K562 (cell line): ENCODE measurements around the gene GHRH. TPM values are rescaled to one million over a fixed set of nuclear protein-coding genes. Genes with fewer than 3 reads are reported as not detected.

Experiments
- ATAC-seq: fragments of 200-7000 bp; cut with Tn5 transposase; 3 replicates; pipeline ENCODE4 v1.9.1; 2020; ENCODE audit warnings: moderate library complexity
- BruUV-seq: library from RNA; stranded (reverse); fragments of 400-500 nt; replicated peaks from 2 replicates; lab custom pipeline; 2021; lab: Mats Ljungman, UMichigan
- CTCF ChIA-PET: fragments of 300-600 bp; formaldehyde crosslinking; extraction: SDS; loops from one replicate; lab custom pipeline; 2021; ENCODE audit warnings: low intra/inter-chr PET ratio; lab: Yijun Ruan, JAX
- POLR2A ChIA-PET: fragments of 300-600, 350-650 bp; sonication (Branson Sonifier 250); formaldehyde crosslinking; extraction: SDS; loops from one replicate; lab custom pipeline; 2021; ENCODE audit warnings: antibody characterized with exemption, inconsistent platforms; lab: Yijun Ruan, JAX
- DNase-seq, 4 experiments: peaks; one replicate each; pipeline versions ENCODE4 v3.0.0 to v3.0.0-alpha.2; 2011 to 2018; ENCODE audit warnings: low spot score in 3 of 4, mixed read lengths in 3 of 4; ENCODE audit errors: extremely low read depth in 1 of 4
- FAIRE-seq: peaks from 2 replicates; lab custom pipeline; 2011; peaks lifted over from hg19 to GRCh38; lab: Jason Lieb, UNC
- H2AFZ ChIP-seq: 2 replicates; pipeline ENCODE4 v1.6.0; 2011; ENCODE audit warnings: low read depth, low read length, control low read depth, inconsistent platforms
- H3K27ac ChIP-seq: fragments of 200-600 bp; 3 replicates; pipeline ENCODE4 v1.8.0; 2011; ENCODE audit warnings: low read depth, mild to moderate bottlenecking, control low read depth, inconsistent platforms, low read length, moderate library complexity, mixed read lengths; ENCODE audit errors: extremely low read depth
- H3K27me3 ChIP-seq, 2 experiments: fragments of 300-600 bp in 1 of 2; 2 replicates in 1 of 2; 3 replicates in 1 of 2; pipeline versions ENCODE4 v1.6.0 to v1.8.0; 2011; ENCODE audit warnings: inconsistent platforms in 2 of 2, low read length in 2 of 2, mild to moderate bottlenecking in 1 of 2, mixed read lengths in 1 of 2, moderate library complexity in 1 of 2; ENCODE audit not compliant: control insufficient read depth in 2 of 2, insufficient read depth in 2 of 2
- H3K36me3 ChIP-seq: fragments of 300-600 bp; 3 replicates; pipeline ENCODE4 v1.8.0; 2011; ENCODE audit warnings: mild to moderate bottlenecking, low read length, inconsistent platforms; ENCODE audit not compliant: control insufficient read depth, insufficient read depth
- H3K4me1 ChIP-seq, 2 experiments: fragments of 200-600 bp in 1 of 2; replicated peaks in 1 of 2; 2 replicates in 1 of 2; 3 replicates in 1 of 2; pipeline versions ENCODE4 v1.5.1 to v1.8.0; 2011; ENCODE audit warnings: inconsistent platforms in 2 of 2, low read length in 2 of 2, mild to moderate bottlenecking in 1 of 2, mixed read lengths in 1 of 2, moderate library complexity in 1 of 2; ENCODE audit not compliant: control insufficient read depth in 2 of 2, insufficient read depth in 2 of 2
- H3K4me2 ChIP-seq: 2 replicates; pipeline ENCODE4 v1.6.1; 2011; ENCODE audit warnings: low read length, control low read depth, inconsistent platforms, mixed read lengths; ENCODE audit not compliant: insufficient read depth
- H3K4me3 ChIP-seq: fragments of 200-600 bp; sonication (generic), shearing (Covaris generic); 2 replicates; pipeline ENCODE4 v1.5.1; 2016; ENCODE audit warnings: control low read depth, inconsistent platforms
- H3K79me2 ChIP-seq: fragments of 200-600 bp; 3 replicates; pipeline ENCODE4 v1.8.0; 2011; ENCODE audit warnings: low read length, inconsistent platforms; ENCODE audit not compliant: control insufficient read depth, insufficient read depth
- H3K9ac ChIP-seq, 2 experiments: 2 replicates each; pipeline versions ENCODE4 v1.6.0 to v1.6.1; 2011; ENCODE audit warnings: low read depth in 2 of 2, low read length in 2 of 2, control low read depth in 1 of 2, inconsistent platforms in 1 of 2, mild to moderate bottlenecking in 1 of 2, mixed read lengths in 1 of 2; ENCODE audit not compliant: insufficient read depth in 1 of 2
- H3K9me1 ChIP-seq: one replicate; pipeline ENCODE4 v1.6.0; 2011; ENCODE audit warnings: inconsistent platforms, mild to moderate bottlenecking, low read length, moderate library complexity; ENCODE audit not compliant: control insufficient read depth, insufficient read depth
- H3K9me3 ChIP-seq: replicated peaks from 2 replicates; pipeline ENCODE4 v1.5.1; 2011; ENCODE audit warnings: low read depth, low read length, inconsistent platforms; ENCODE audit not compliant: control insufficient read depth, insufficient read depth
- H4K20me1 ChIP-seq: replicated peaks from 2 replicates; pipeline ENCODE4 v1.6.1; 2011; ENCODE audit warnings: low read length, inconsistent platforms, mixed read lengths; ENCODE audit not compliant: control insufficient read depth, insufficient read depth
- BCL6 ChIP-seq: fragments of 250-450 bp; sonication (Bioruptor Pico); IDR thresholded peaks from 2 replicates; pipeline ENCODE4 v1.4.0; 2020
- BCLAF1 ChIP-seq, 2 experiments: fragments of 450-650 bp in 1 of 2; IDR thresholded peaks; 2 replicates each; pipeline ENCODE4 v1.6.1; 2011 to 2017; ENCODE audit warnings: low read depth in 2 of 2, antibody characterized with exemption in 1 of 2, borderline replicate concordance in 1 of 2, low read length in 1 of 2, mild to moderate bottlenecking in 1 of 2, mixed read lengths in 1 of 2; ENCODE audit not compliant: control insufficient read depth in 1 of 2
- BDP1 ChIP-seq: IDR thresholded peaks from 3 replicates; pipeline ENCODE4 v1.6.1; 2011; ENCODE audit not compliant: insufficient read length, insufficient read depth
- CGGBP1 ChIP-seq: fragments of 250-450 bp; sonication (Bioruptor Pico); IDR thresholded peaks from 2 replicates; pipeline ENCODE4 v1.9.0; 2021; ENCODE audit warnings: mild to moderate bottlenecking
- COPS2 ChIP-seq: fragments of 450-650 bp; conservative IDR thresholded peaks from 2 replicates; pipeline ENCODE4 v1.6.1; 2016; ENCODE audit warnings: mild to moderate bottlenecking, moderate library complexity
- EHMT2 ChIP-seq: fragments of 450-650 bp; IDR thresholded peaks from 2 replicates; pipeline ENCODE4 v1.6.1; 2018; ENCODE audit warnings: antibody characterized with exemption
- HNRNPUL1 ChIP-seq: fragments of 200-400 bp; formaldehyde crosslinking; IDR thresholded peaks from 2 replicates; pipeline ENCODE4 v1.6.1; 2017; ENCODE audit warnings: low read length
- KLF10 ChIP-seq: fragments of 250-450 bp; sonication (Bioruptor Pico); IDR thresholded peaks from 2 replicates; pipeline ENCODE4 v1.6.1; 2021; ENCODE audit warnings: matching md5 sums
- LEF1 ChIP-seq: fragments of 450-650 bp; IDR thresholded peaks from 2 replicates; pipeline ENCODE4 v1.6.1; 2016; ENCODE audit warnings: mild to moderate bottlenecking
- MCM5 ChIP-seq: fragments of 450-650 bp; IDR thresholded peaks from 2 replicates; pipeline ENCODE4 v1.6.1; 2016; ENCODE audit warnings: low read depth
- NCOA2 ChIP-seq, 2 experiments: fragments of 450-650 bp; IDR thresholded peaks; 2 replicates each; pipeline ENCODE4 v1.6.1; 2018; ENCODE audit warnings: mild to moderate bottlenecking in 2 of 2, moderate library complexity in 1 of 2; ENCODE audit not compliant: partially characterized antibody in 2 of 2
- PRPF4 ChIP-seq: fragments of 200-400 bp; formaldehyde crosslinking; IDR thresholded peaks from one replicate; pipeline ENCODE4 v1.6.1; 2017; ENCODE audit warnings: low read length, low read depth, mild to moderate bottlenecking; ENCODE audit not compliant: insufficient read depth, poor library complexity, severe bottlenecking
- SNIP1 ChIP-seq: fragments of 450-650 bp; IDR thresholded peaks from 2 replicates; pipeline ENCODE4 v1.7.1; 2017; ENCODE audit warnings: low read depth, mild to moderate bottlenecking
- ZNF324 ChIP-seq: fragments of 250-450 bp; sonication (Bioruptor Pico); IDR thresholded peaks from 2 replicates; pipeline ENCODE4 v1.4.0; 2020; ENCODE audit warnings: mild to moderate bottlenecking
- WGBS: fragments of 100-300 bp; shearing (Covaris generic); methylation state at CpG from one replicate; pipeline ENCODE4 v1.1.6; 2016; ENCODE audit warnings: low coverage, mixed read lengths; ENCODE audit not compliant: insufficient coverage; ENCODE audit errors: missing lambda C conversion rate; 5-methylcytosine and 5-hydroxymethylcytosine counted together
- in situ Hi-C: fragments of 300-500 bp; cut with MboI; formaldehyde crosslinking; loops from 4 replicates; pipeline ENCODE4 v1.15.0; 2018; ENCODE audit warnings: inconsistent platforms, mixed read lengths
- intact Hi-C: fragments of 100-400 bp; cut with micrococcal nuclease; formaldehyde crosslinking; loops from 2 replicates; pipeline ENCODE4 v1.14.2; 2022
- polyA plus RNA-seq, 8 experiments: library from polyadenylated mRNA; depleted of rRNA in 4 of 8; stranded (reverse) in 5 of 8; unstranded in 3 of 8; fragments of >200 nt; fragmentation: Nextera tagmentation in 2 of 8; fragmentation: Illumina TruSeq in 1 of 8; extraction: Ambion mirVana in 2 of 8; extraction: Trizol in 1 of 8; gene quantifications; 2 replicates each; pipeline versions ENCODE4 v1.2.1 to v1.2.3, GENCODE V29; 2011 to 2014; ENCODE audit warnings: inconsistent platforms in 1 of 8, missing spikeins in 1 of 8
- total RNA-seq, 7 experiments: library from RNA; depleted of rRNA in 6 of 7; stranded (reverse); fragments of >200 nt in 6 of 7; fragmentation: Illumina TruSeq in 2 of 7; extraction: Trizol in 2 of 7; gene quantifications; 2 replicates each; pipeline versions ENCODE4 v1.2.1 to v1.2.3, GENCODE V29; 2011 to 2021; ENCODE audit warnings: low replicate concordance in 1 of 7

The GHRH gene
- total and polyA plus RNA-seq, 9 of the 15 experiments (the other 6 are each of a cell fraction or from before 2014, with no cell fraction given), result not detected

GRCh38 chr20:37301120-37301519 lies 39.5 kb upstream of the GHRH start:
- ATAC-seq (no peak), DNase-seq (no peak), FAIRE-seq (no peak)
- no TSS peak for BruUV-seq
- WGBS, result 95% methylated on average over 8 of the region's 9 CpGs
- H4K20me1 ChIP-seq, result no peaks in the 10 kb centered on the region
- no peaks in the 10 kb centered on the region for H3K9me3 ChIP-seq
- in situ Hi-C loops (no loop called here), intact Hi-C loops (no loop called here)
- H2AFZ ChIP-seq, result no peak overlapping the region
- no peaks in the 10 kb centered on the region for H3K9me1 ChIP-seq
- H3K79me2 ChIP-seq, result peaks cover 36% of the 10 kb centered on the region
- no peak overlapping the region for H3K27ac ChIP-seq
- no peak overlapping the region for H3K4me3 ChIP-seq
- no peaks in the 10 kb centered on the region for H3K27me3 ChIP-seq
- peaks cover 68% of the 10 kb centered on the region for H3K36me3 ChIP-seq
- H3K4me1 ChIP-seq, result peaks cover 8 to 17% of the 10 kb centered on the region in 2 experiments; a peak in 3 of 5 replicates
- no peak overlapping the region for H3K4me2 ChIP-seq
- TF ChIP-seq BCLAF1 (IDR thresholded peaks at IDR 0.05; ENCODE audit: borderline replicate concordance in 1 of 2, control insufficient read depth in 1 of 2, low read depth in 2 of 2, low read length in 1 of 2), result no peak
- no peak for TF ChIP-seq PRPF4
- TF ChIP-seq BCL6 (CRISPR knock-in tag), result no peak
- no peak for TF ChIP-seq BDP1
- no peak for TF ChIP-seq KLF10 (CRISPR knock-in tag)
- TF ChIP-seq COPS2, result no peak
- no peak for TF ChIP-seq CGGBP1
- no peak for TF ChIP-seq MCM5
- no peak for TF ChIP-seq NCOA2 (IDR thresholded peaks at IDR 0.05; ENCODE audit: partially characterized antibody in 2 of 2)
- TF ChIP-seq EHMT2, result no peak
- TF ChIP-seq HNRNPUL1, result no peak
- no peak for TF ChIP-seq SNIP1
- TF ChIP-seq ZNF324, result no peak
- TF ChIP-seq LEF1, result no peak
- no peak overlapping the region for H3K9ac ChIP-seq
- CTCF ChIA-PET, result no interaction called here
- POLR2A ChIA-PET, result interaction anchor here (0.6 kb wide), 1 partner anchor 46 kb away, joined by 3 read pairs; no protein-coding TSS in a partner anchor
